IMR-90 (cell line): Measurements from ENCODE around the gene PFDN1. TPM values are rescaled to one million over a fixed set of nuclear protein-coding genes. Genes with fewer than 3 reads are reported as not detected.

Source experiments
- ATAC-seq: fragments of 200-7000 bp; cut with Tn5 transposase; 2 replicates; pipeline ENCODE4 v1.9.1; 2020; ENCODE audit warnings: low read depth, mild to moderate bottlenecking, moderate library complexity
- BruUV-seq: library from RNA; stranded (reverse); fragments of 400-500 nt; replicated peaks from 2 replicates; lab custom pipeline; 2021; lab: Mats Ljungman, UMichigan
- CTCF ChIA-PET: fragments of 300-600 bp; formaldehyde crosslinking; extraction: SDS; loops from one replicate; lab custom pipeline; 2021; ENCODE audit warnings: antibody characterized with exemption; lab: Yijun Ruan, JAX
- POLR2A ChIA-PET: fragments of 300-600 bp; sonication (Branson Sonifier 250); formaldehyde crosslinking; loops from one replicate; lab custom pipeline; 2022; ENCODE audit warnings: antibody characterized with exemption; ENCODE audit not compliant: unreplicated experiment; lab: Charles Lee
- DNase-seq: peaks from one replicate; pipeline ENCODE4 v3.0.0; 2013
- H2AFZ ChIP-seq: replicated peaks from 2 replicates; pipeline ENCODE3; 2013; ENCODE audit warnings: low read length, mild to moderate bottlenecking; ENCODE audit not compliant: poor library complexity
- H2AK5ac ChIP-seq: 2 replicates; pipeline ENCODE4 v1.6.1; 2013; ENCODE audit warnings: low read depth, low read length, inconsistent platforms
- H2AK9ac ChIP-seq: replicated peaks from 2 replicates; pipeline ENCODE3; 2013; ENCODE audit warnings: mild to moderate bottlenecking, low read depth, low read length, moderate library complexity; ENCODE audit not compliant: poor library complexity
- H2BK120ac ChIP-seq: 2 replicates; pipeline ENCODE4 v1.6.1; 2013; ENCODE audit warnings: low read depth, low read length, inconsistent platforms
- H2BK15ac ChIP-seq: 3 replicates; pipeline ENCODE4 v1.6.1; 2013; ENCODE audit warnings: low read depth, low read length, inconsistent platforms
- H2BK20ac ChIP-seq: 2 replicates; pipeline ENCODE4 v1.6.1; 2013; ENCODE audit warnings: low read depth, mild to moderate bottlenecking, inconsistent platforms, low read length, moderate library complexity
- H2BK5ac ChIP-seq: 2 replicates; pipeline ENCODE4 v1.6.1; 2013; ENCODE audit warnings: mild to moderate bottlenecking, low read depth, low read length, inconsistent platforms; ENCODE audit not compliant: poor library complexity, severe bottlenecking
- H3K14ac ChIP-seq: replicated peaks from 2 replicates; pipeline ENCODE4 v1.6.1; 2013; ENCODE audit warnings: low read depth, low read length, inconsistent platforms
- H3K18ac ChIP-seq: 2 replicates; pipeline ENCODE4 v1.6.1; 2013; ENCODE audit warnings: low read depth, low read length, control low read depth
- H3K23ac ChIP-seq: 2 replicates; pipeline ENCODE4 v1.6.1; 2013; ENCODE audit warnings: low read depth, low read length, inconsistent platforms
- H3K27ac ChIP-seq: 2 replicates; pipeline ENCODE4 v1.5.1; 2013; ENCODE audit warnings: mild to moderate bottlenecking, control low read depth, low read length; ENCODE audit not compliant: insufficient read depth
- H3K27me3 ChIP-seq: 2 replicates; pipeline ENCODE4 v1.6.1; 2013; ENCODE audit warnings: low read length; ENCODE audit not compliant: control insufficient read depth, insufficient read depth
- H3K36me3 ChIP-seq: 2 replicates; pipeline ENCODE4 v1.6.1; 2013; ENCODE audit warnings: low read length, mixed read lengths; ENCODE audit not compliant: control insufficient read depth, insufficient read depth
- H3K4ac ChIP-seq: 2 replicates; pipeline ENCODE4 v1.6.1; 2013; ENCODE audit warnings: low read depth, low read length, inconsistent platforms
- H3K4me1 ChIP-seq: 2 replicates; pipeline ENCODE4 v1.6.1; 2013; ENCODE audit warnings: low read length, mixed read lengths; ENCODE audit not compliant: control insufficient read depth, insufficient read depth
- H3K4me2 ChIP-seq: 2 replicates; pipeline ENCODE4 v1.6.1; 2013; ENCODE audit warnings: low read depth, mild to moderate bottlenecking, control low read depth, low read length, moderate library complexity
- H3K4me3 ChIP-seq: 2 replicates; pipeline ENCODE4 v1.5.1; 2013; ENCODE audit warnings: low read depth, mild to moderate bottlenecking, control low read depth, low read length, moderate library complexity; ENCODE audit not compliant: insufficient read depth
- H3K56ac ChIP-seq: 2 replicates; pipeline ENCODE4 v1.6.1; 2013; ENCODE audit warnings: low read length, inconsistent platforms; ENCODE audit not compliant: insufficient read depth; ENCODE audit errors: extremely low read depth
- H3K79me1 ChIP-seq, 2 experiments: 2 replicates each; pipeline ENCODE4 v1.6.1; 2013; ENCODE audit warnings: low read length in 2 of 2, inconsistent platforms in 1 of 2, low read depth in 1 of 2
- H3K9ac ChIP-seq: 2 replicates; pipeline ENCODE4 v1.6.1; 2013; ENCODE audit warnings: low read depth, low read length, control low read depth
- H3K9me1 ChIP-seq: 2 replicates; pipeline ENCODE4 v1.6.1; 2013; ENCODE audit warnings: low read length, inconsistent platforms; ENCODE audit not compliant: insufficient read depth
- H3K9me3 ChIP-seq: 2 replicates; pipeline ENCODE4 v1.6.1; 2013; ENCODE audit warnings: low read length; ENCODE audit not compliant: control insufficient read depth, insufficient read depth
- H4K20me1 ChIP-seq: 2 replicates; pipeline ENCODE4 v1.6.1; 2013; ENCODE audit warnings: low read length, inconsistent platforms; ENCODE audit not compliant: insufficient read depth
- H4K5ac ChIP-seq: 2 replicates; pipeline ENCODE4 v1.6.1; 2013; ENCODE audit warnings: mild to moderate bottlenecking, low read depth, low read length, control low read depth
- H4K8ac ChIP-seq, 2 experiments: 2 replicates each; pipeline ENCODE4 v1.6.1; 2013; ENCODE audit warnings: low read depth in 2 of 2, low read length in 2 of 2, control low read depth in 1 of 2, inconsistent platforms in 1 of 2
- H4K91ac ChIP-seq: 2 replicates; pipeline ENCODE4 v1.6.1; 2013; ENCODE audit warnings: low read depth, low read length, inconsistent platforms; ENCODE audit not compliant: insufficient read depth
- CEBPB ChIP-seq: IDR thresholded peaks from 2 replicates; pipeline ENCODE4 v1.6.1; 2012; ENCODE audit warnings: low read depth, low read length, improper control_type of control experiment
- CHD1 ChIP-seq: IDR thresholded peaks from 2 replicates; pipeline ENCODE4 v1.6.1; 2012; ENCODE audit warnings: low read depth, low read length, improper control_type of control experiment
- CTCF ChIP-seq: conservative IDR thresholded peaks from 2 replicates; pipeline ENCODE4 v1.5.1; 2012; ENCODE audit warnings: mild to moderate bottlenecking, low read depth, low read length, improper control_type of control experiment
- FOS ChIP-seq: fragments of 150-350 bp; IDR thresholded peaks from 2 replicates; pipeline ENCODE4 v1.6.1; 2016; ENCODE audit warnings: low read depth, low read length
- MAFK ChIP-seq: IDR thresholded peaks from 2 replicates; pipeline ENCODE4 v1.6.1; 2012; ENCODE audit warnings: low read depth, low read length, improper control_type of control experiment
- MXI1 ChIP-seq: IDR thresholded peaks from 2 replicates; pipeline ENCODE4 v1.6.1; 2012; ENCODE audit warnings: low read depth, mild to moderate bottlenecking, low read length, moderate library complexity, borderline replicate concordance
- NFE2L2 ChIP-seq: fragments of 150-350 bp; IDR thresholded peaks from 2 replicates; pipeline ENCODE4 v1.6.1; 2016; ENCODE audit warnings: low read depth, mild to moderate bottlenecking, low read length
- POLR2A ChIP-seq: IDR thresholded peaks from 2 replicates; pipeline ENCODE4 v1.6.1; 2012; ENCODE audit warnings: mild to moderate bottlenecking, low read depth, low read length
- RCOR1 ChIP-seq: IDR thresholded peaks from 2 replicates; pipeline ENCODE4 v1.6.1; 2012; ENCODE audit warnings: mild to moderate bottlenecking, low read length, improper control_type of control experiment; ENCODE audit not compliant: insufficient replicate concordance
- RFX5 ChIP-seq: IDR thresholded peaks from 2 replicates; pipeline ENCODE4 v1.8.0; 2012; ENCODE audit warnings: low read depth, mild to moderate bottlenecking, low read length, moderate library complexity
- SMC3 ChIP-seq: fragments of 150-350 bp; IDR thresholded peaks from 2 replicates; pipeline ENCODE4 v1.6.1; 2016; ENCODE audit warnings: low read depth, mild to moderate bottlenecking, antibody characterized with exemption, low read length, moderate library complexity
- WGBS, 2 experiments: methylation state at CpG; one replicate each; pipeline versions ENCODE4 v1.1.5 to v1.1.7; 2013; ENCODE audit warnings: missing lambda C conversion rate in 2 of 2; ENCODE audit not compliant: insufficient read length in 1 of 2; ENCODE audit errors: extremely low coverage in 2 of 2; 5-methylcytosine and 5-hydroxymethylcytosine counted together
- dilution Hi-C: fragments of 300-500 bp; cut with HindIII; formaldehyde crosslinking; loops from one replicate; pipeline ENCODE4 v1.14.3; 2018; ENCODE audit warnings: low sequenced_read_pairs; ENCODE audit not compliant: unreplicated experiment
- in situ Hi-C: fragments of 300-500 bp; cut with MboI; formaldehyde crosslinking; loops from 3 replicates; pipeline ENCODE4 v1.14.3; 2019; ENCODE audit warnings: low sequenced_read_pairs, inconsistent platforms, mixed read lengths
- intact Hi-C: fragments of 100-400 bp; cut with micrococcal nuclease; formaldehyde crosslinking; loops from 2 replicates; pipeline ENCODE4 v1.10.0; 2022
- polyA plus RNA-seq, 3 experiments: library from polyadenylated mRNA; depleted of rRNA; stranded (reverse); fragments of >200 nt; gene quantifications; 2 replicates each; pipeline ENCODE4 v1.2.3, GENCODE V29; 2012; ENCODE audit warnings: low replicate concordance in 1 of 3
- total RNA-seq: library from RNA; depleted of rRNA; stranded (reverse); fragments of >200 nt; gene quantifications from 2 replicates; pipeline ENCODE4 v1.2.3, GENCODE V29; 2012

Gene PFDN1
- total and polyA plus RNA-seq, 2 of the 4 experiments (the other 2 are of a cell fraction) = 98.8 to 134 TPM

- peak; percentile 97 for TF ChIP-seq CTCF
- TF ChIP-seq RFX5 = no peak
Measured at GRCh38 chr5:140244525-140245025, 58.3 kb downstream of the PFDN1 start (continued).

GRCh38 chr5:140243706-140244250 lies 59.1 kb downstream of the PFDN1 start:
- ChIA-PET CTCF (interaction anchor here (0.6 to 8.7 kb wide), 22 partner anchors 8 to 403 kb away, joined by 3 to 233 read pairs (median 4); partner anchors contain the start of genes HBEGF, NDUFA2, PFDN1 and SLC4A9), POLR2A (interaction anchor here (0.6 kb wide), 1 partner anchor 94 kb away, joined by 7 read pairs; no protein-coding TSS in a partner anchor)
- no CpG with 5 or more reads among the region's 4 CpGs for WGBS, 2 experiments
- H4K20me1 ChIP-seq = peaks cover 24% of the 10 kb centered on the region
- no peak overlapping the region for H3K4ac ChIP-seq
- H2BK5ac ChIP-seq = no peak overlapping the region
- no TSS peak for BruUV-seq
- H3K27me3 ChIP-seq = no peaks in the 10 kb centered on the region
- peaks cover 2% of the 10 kb centered on the region; the same call in 1 of the 2 replicates for H3K36me3 ChIP-seq
- H3K79me1 ChIP-seq = peaks cover 19 to 60% of the 10 kb centered on the region in 2 experiments
- no peak overlapping the region for H3K14ac ChIP-seq
- H3K27ac ChIP-seq = no peak overlapping the region
- no peak overlapping the region for H4K8ac ChIP-seq
- no peak overlapping the region for H3K9ac ChIP-seq
- no peak overlapping the region for H2BK15ac ChIP-seq
- no peak overlapping the region for H3K56ac ChIP-seq
- no peak for ATAC-seq
- in situ Hi-C loops = loop anchor here (5.0 kb wide), 1 partner anchor 109 kb away; no protein-coding TSS in a partner anchor
- intact Hi-C loops = loop anchor here (1.0 to 10.0 kb wide), 8 partner anchors 66 to 481 kb away; partner anchors contain the start of genes CD14, CYSTM1, HARS1 and HARS2
- no peak for DNase-seq
- no peak overlapping the region for H2BK120ac ChIP-seq
- no peak overlapping the region for H4K5ac ChIP-seq
- no peak overlapping the region for H2AFZ ChIP-seq
- H3K4me3 ChIP-seq = no peak overlapping the region
- H3K9me1 ChIP-seq = peaks cover 7% of the 10 kb centered on the region
- no peaks in the 10 kb centered on the region for H3K9me3 ChIP-seq
- no peak overlapping the region for H4K91ac ChIP-seq
- no peak overlapping the region for H2BK20ac ChIP-seq
- H2AK9ac ChIP-seq = peak overlapping the region; percentile 23
- H3K4me1 ChIP-seq = peaks cover 31% of the 10 kb centered on the region
- no peak overlapping the region for H3K23ac ChIP-seq
- no peak overlapping the region for H2AK5ac ChIP-seq
- no peak overlapping the region for H3K4me2 ChIP-seq
- dilution Hi-C loops = no loop called here
- H3K18ac ChIP-seq = no peak overlapping the region
- no peak for TF ChIP-seq CHD1
- TF ChIP-seq MAFK = no peak
- no peak for TF ChIP-seq FOS
- no peak for TF ChIP-seq RFX5
- TF ChIP-seq CTCF = no peak
- TF ChIP-seq RCOR1 = no peak
- no peak for TF ChIP-seq MXI1
- no peak for TF ChIP-seq CEBPB
- TF ChIP-seq POLR2A = no peak
- no peak for TF ChIP-seq NFE2L2
- TF ChIP-seq SMC3 = no peak
